Mesenchymal stem cell (in vitro differentiated cells and primary cell): Measurements from ENCODE around the gene KLK8.

Experiments used
- DNase-seq: peaks from one replicate; pipeline ENCODE4 v3.0.0-alpha.2; 2013
- H2AFZ ChIP-seq: one replicate; pipeline ENCODE4 v1.6.1; 2013; ENCODE audit warnings: low read depth, mild to moderate bottlenecking, control low read depth, inconsistent platforms, low read length, moderate library complexity
- H2AK5ac ChIP-seq: 2 replicates; pipeline ENCODE4 v1.6.1; 2013; ENCODE audit warnings: low read length, moderate library complexity, mild to moderate bottlenecking, inconsistent platforms; ENCODE audit not compliant: severe bottlenecking
- H2BK120ac ChIP-seq: one replicate; pipeline ENCODE4 v1.6.1; 2013; ENCODE audit warnings: low read depth, mild to moderate bottlenecking, inconsistent platforms, low read length, moderate library complexity
- H2BK12ac ChIP-seq, 2 experiments: one replicate each; pipeline ENCODE4 v1.6.1; 2013; ENCODE audit warnings: inconsistent platforms in 2 of 2, low read length in 2 of 2, mild to moderate bottlenecking in 2 of 2, moderate library complexity in 2 of 2, control low read depth in 1 of 2
- H2BK15ac ChIP-seq: one replicate; pipeline ENCODE4 v1.6.1; 2013; ENCODE audit warnings: mild to moderate bottlenecking, low read depth, inconsistent platforms; ENCODE audit not compliant: poor library complexity, severe bottlenecking
- H2BK5ac ChIP-seq: 2 replicates; pipeline ENCODE4 v1.6.1; 2013; ENCODE audit warnings: low read depth, mild to moderate bottlenecking, low read length, control low read depth, inconsistent platforms; ENCODE audit not compliant: poor library complexity, severe bottlenecking
- H3K14ac ChIP-seq, 2 experiments: one replicate each; pipeline ENCODE4 v1.6.1; 2013; ENCODE audit warnings: inconsistent platforms in 2 of 2, low read length in 2 of 2, control low read depth in 1 of 2, mild to moderate bottlenecking in 1 of 2, moderate library complexity in 1 of 2
- H3K18ac ChIP-seq, 2 experiments: one replicate each; pipeline ENCODE4 v1.6.1; 2013; ENCODE audit warnings: inconsistent platforms in 2 of 2, low read length in 2 of 2, control low read depth in 1 of 2, low read depth in 1 of 2, mild to moderate bottlenecking in 1 of 2
- H3K23ac ChIP-seq, 2 experiments: one replicate each; pipeline ENCODE4 v1.6.1; 2013; ENCODE audit warnings: inconsistent platforms in 2 of 2, low read length in 2 of 2, mild to moderate bottlenecking in 2 of 2, moderate library complexity in 2 of 2, control low read depth in 1 of 2
- H3K27ac ChIP-seq: 2 replicates; pipeline ENCODE4 v1.5.1; 2013; ENCODE audit warnings: mild to moderate bottlenecking, moderate library complexity, low read length, control low read depth, inconsistent platforms; ENCODE audit not compliant: poor library complexity, severe bottlenecking
- H3K27me3 ChIP-seq, 2 experiments: 2 replicates each; pipeline versions ENCODE4 v1.6.1 to v1.7.0; 2013; ENCODE audit warnings: low read length in 2 of 2, mild to moderate bottlenecking in 2 of 2, moderate library complexity in 2 of 2, control low read depth in 1 of 2, inconsistent platforms in 1 of 2; ENCODE audit not compliant: control insufficient read depth in 1 of 2, insufficient read depth in 1 of 2
- H3K36me3 ChIP-seq, 2 experiments: 2 replicates each; pipeline versions ENCODE4 v1.6.1 to v1.7.0; 2013; ENCODE audit warnings: low read length in 2 of 2, control low read depth in 1 of 2, inconsistent platforms in 1 of 2, low read depth in 1 of 2, mild to moderate bottlenecking in 1 of 2; ENCODE audit not compliant: insufficient read depth in 2 of 2, control insufficient read depth in 1 of 2
- H3K4ac ChIP-seq, 2 experiments: one replicate each; pipeline ENCODE4 v1.6.1; 2013; ENCODE audit warnings: inconsistent platforms in 2 of 2, low read length in 2 of 2, mild to moderate bottlenecking in 2 of 2, moderate library complexity in 2 of 2, control low read depth in 1 of 2, low read depth in 1 of 2
- H3K4me1 ChIP-seq: 2 replicates; pipeline ENCODE4 v1.6.1; 2013; ENCODE audit warnings: low read depth, low read length, control low read depth; ENCODE audit not compliant: control insufficient read depth, insufficient read depth
- H3K4me2 ChIP-seq: 2 replicates; pipeline ENCODE4 v1.6.1; 2013; ENCODE audit warnings: low read length, mild to moderate bottlenecking, inconsistent platforms; ENCODE audit not compliant: poor library complexity, severe bottlenecking
- H3K4me3 ChIP-seq, 2 experiments: 2 replicates each; pipeline versions ENCODE4 v1.5.1 to v1.7.0; 2013; ENCODE audit warnings: low read length in 2 of 2, mild to moderate bottlenecking in 2 of 2, control low read depth in 1 of 2, low read depth in 1 of 2; ENCODE audit not compliant: insufficient read depth in 1 of 2
- H3K79me1 ChIP-seq: replicated peaks from 2 replicates; pipeline ENCODE4 v1.6.1; 2013; ENCODE audit warnings: mild to moderate bottlenecking, control low read depth, low read length, inconsistent platforms; ENCODE audit not compliant: poor library complexity, severe bottlenecking
- H3K9ac ChIP-seq: 2 replicates; pipeline ENCODE4 v1.7.0; 2013; ENCODE audit warnings: mild to moderate bottlenecking, low read length, moderate library complexity
- H3K9me3 ChIP-seq: 2 replicates; pipeline ENCODE4 v1.7.0; 2013; ENCODE audit warnings: mild to moderate bottlenecking, low read length; ENCODE audit not compliant: control insufficient read depth
- H4K8ac ChIP-seq: one replicate; pipeline ENCODE4 v1.6.1; 2013; ENCODE audit warnings: inconsistent platforms, mild to moderate bottlenecking, low read length, moderate library complexity
- H4K91ac ChIP-seq: one replicate; pipeline ENCODE4 v1.6.1; 2013; ENCODE audit warnings: mild to moderate bottlenecking, low read length, inconsistent platforms
- WGBS: methylation state at CpG from one replicate; pipeline ENCODE4 v1.1.7; 2013; ENCODE audit warnings: mixed read lengths; 5-methylcytosine and 5-hydroxymethylcytosine counted together

KLK8 gene

GRCh38 chr19:51040151-51040550, 38.7 kb upstream of the KLK8 start:
- Histone ChIP-seq H3K9ac (no peak overlapping the region), H2BK120ac (no peak overlapping the region), H2AK5ac (no peak overlapping the region), H2BK12ac (no peak overlapping the region), H3K9me3 (no peaks in the 10 kb centered on the region), H3K27me3 (peaks cover 0 to 3% of the 10 kb centered on the region in 2 experiments), H3K36me3 (no peaks in the 10 kb centered on the region), H4K8ac (no peak overlapping the region), H3K4me2 (no peak overlapping the region), H2BK15ac (no peak overlapping the region), H2BK5ac (no peak overlapping the region), H2AFZ (no peak overlapping the region), H3K4me1 (no peaks in the 10 kb centered on the region), H3K4me3 (no peak overlapping the region), H3K23ac (no peak overlapping the region), H3K79me1 (no peaks in the 10 kb centered on the region), H4K91ac (no peak overlapping the region), H3K4ac (no peak overlapping the region), H3K14ac (no peak overlapping the region), H3K18ac (no peak overlapping the region), H3K27ac (no peak overlapping the region)
- DNase-seq, result no peak
- WGBS, result no CpG with 5 or more reads among the region's 6 CpGs

- Histone ChIP-seq H4K91ac (no peak overlapping the region), H3K4me1 (no peaks in the 10 kb centered on the region), H2BK12ac (no peak overlapping the region), H3K27ac (no peak overlapping the region), H3K14ac (no peak overlapping the region), H3K9ac (no peak overlapping the region), H3K36me3 (no peaks in the 10 kb centered on the region), H3K27me3 (peaks cover 0 to 14% of the 10 kb centered on the region in 2 experiments), H3K79me1 (no peaks in the 10 kb centered on the region), H3K23ac (no peak overlapping the region), H2BK5ac (no peak overlapping the region), H2AK5ac (no peak overlapping the region), H3K9me3 (no peaks in the 10 kb centered on the region), H3K4me3 (no peak overlapping the region), H3K4me2 (no peak overlapping the region), H4K8ac (no peak overlapping the region), H3K4ac (no peak overlapping the region), H2AFZ (no peak overlapping the region), H2BK120ac (no peak overlapping the region), H2BK15ac (no peak overlapping the region), H3K18ac (no peak overlapping the region)
- no peak for DNase-seq
- WGBS, result 57% methylated on average over 9 of the region's 9 CpGs
Measured at GRCh38 chr19:51036519-51036918, 35.1 kb upstream of the KLK8 start.

GRCh38 chr19:51034704-51035103, 33.3 kb upstream of the KLK8 start, which contains the start of gene KLK12:
TSS of gene KLK12 (minus strand) at chr19:51035002. CDS start at chr19:51034621, 381 bp downstream.
- Histone ChIP-seq H2BK12ac (no peak within 1 kb of the TSS), H3K4me3 (no peak within 1 kb of the TSS), H4K91ac (no peak within 1 kb of the TSS), H2BK120ac (no peak within 1 kb of the TSS), H4K8ac (no peak within 1 kb of the TSS), H3K14ac (no peak within 1 kb of the TSS), H3K9ac (no peak within 1 kb of the TSS), H3K27me3 (peaks cover 0 to 14% of the 10 kb centered on the region in 2 experiments), H2AFZ (no peak within 1 kb of the TSS), H3K18ac (no peak within 1 kb of the TSS), H3K27ac (no peak within 1 kb of the TSS), H3K9me3 (no peaks in the 10 kb centered on the region), H3K4me2 (no peak within 1 kb of the TSS), H3K23ac (no peak within 1 kb of the TSS), H3K4me1 (no peaks in the 10 kb centered on the region), H3K4ac (no peak within 1 kb of the TSS), H2BK15ac (no peak within 1 kb of the TSS), H3K36me3 (no peaks in the 10 kb centered on the region), H2AK5ac (no peak within 1 kb of the TSS), H2BK5ac (no peak within 1 kb of the TSS), H3K79me1 (no peaks in the 10 kb centered on the region)
- WGBS, result 59% methylated on average over 8 of the region's 11 CpGs
- DNase-seq, result no peak

GRCh38 chr19:51031880-51032225, 30.4 kb upstream of the KLK8 start:
- H2AK5ac ChIP-seq, result no peak overlapping the region
- H3K4ac ChIP-seq, result no peak overlapping the region
- no peak overlapping the region for H2BK15ac ChIP-seq
- no peak overlapping the region for H2BK120ac ChIP-seq
- no peak overlapping the region for H3K4me2 ChIP-seq
- H3K36me3 ChIP-seq, result no peaks in the 10 kb centered on the region
- no peak overlapping the region for H3K27ac ChIP-seq
- H3K9me3 ChIP-seq, result no peaks in the 10 kb centered on the region
- no peaks in the 10 kb centered on the region for H3K4me1 ChIP-seq
- H3K23ac ChIP-seq, result no peak overlapping the region
- H4K91ac ChIP-seq, result no peak overlapping the region
- no peak overlapping the region for H2AFZ ChIP-seq
- peaks cover 0 to 32% of the 10 kb centered on the region in 2 experiments for H3K27me3 ChIP-seq
- H3K4me3 ChIP-seq, result no peak overlapping the region
- H3K9ac ChIP-seq, result no peak overlapping the region
- DNase-seq, result no peak
- WGBS, result 91% methylated on average over 28 of the region's 28 CpGs
- no peaks in the 10 kb centered on the region for H3K79me1 ChIP-seq
- H2BK12ac ChIP-seq, result no peak overlapping the region
- H3K14ac ChIP-seq, result no peak overlapping the region
- H4K8ac ChIP-seq, result no peak overlapping the region
- no peak overlapping the region for H2BK5ac ChIP-seq
- H3K18ac ChIP-seq, result no peak overlapping the region
